ENCODE results near the gene TWF2.

GRCh38 chr3:52200981-52201679 lies 37.8 kb downstream of the TWF2 start:
- no peak for TF ChIP-seq POLR2A (IDR thresholded peaks at IDR 0.05)
- no peak for TF ChIP-seq CTCF (IDR thresholded peaks at IDR 0.05)

All from tibial nerve (tissue), 3 donors.